Measurements from ENCODE around the gene NDUFS2.

The NDUFS2 gene

DNA sequence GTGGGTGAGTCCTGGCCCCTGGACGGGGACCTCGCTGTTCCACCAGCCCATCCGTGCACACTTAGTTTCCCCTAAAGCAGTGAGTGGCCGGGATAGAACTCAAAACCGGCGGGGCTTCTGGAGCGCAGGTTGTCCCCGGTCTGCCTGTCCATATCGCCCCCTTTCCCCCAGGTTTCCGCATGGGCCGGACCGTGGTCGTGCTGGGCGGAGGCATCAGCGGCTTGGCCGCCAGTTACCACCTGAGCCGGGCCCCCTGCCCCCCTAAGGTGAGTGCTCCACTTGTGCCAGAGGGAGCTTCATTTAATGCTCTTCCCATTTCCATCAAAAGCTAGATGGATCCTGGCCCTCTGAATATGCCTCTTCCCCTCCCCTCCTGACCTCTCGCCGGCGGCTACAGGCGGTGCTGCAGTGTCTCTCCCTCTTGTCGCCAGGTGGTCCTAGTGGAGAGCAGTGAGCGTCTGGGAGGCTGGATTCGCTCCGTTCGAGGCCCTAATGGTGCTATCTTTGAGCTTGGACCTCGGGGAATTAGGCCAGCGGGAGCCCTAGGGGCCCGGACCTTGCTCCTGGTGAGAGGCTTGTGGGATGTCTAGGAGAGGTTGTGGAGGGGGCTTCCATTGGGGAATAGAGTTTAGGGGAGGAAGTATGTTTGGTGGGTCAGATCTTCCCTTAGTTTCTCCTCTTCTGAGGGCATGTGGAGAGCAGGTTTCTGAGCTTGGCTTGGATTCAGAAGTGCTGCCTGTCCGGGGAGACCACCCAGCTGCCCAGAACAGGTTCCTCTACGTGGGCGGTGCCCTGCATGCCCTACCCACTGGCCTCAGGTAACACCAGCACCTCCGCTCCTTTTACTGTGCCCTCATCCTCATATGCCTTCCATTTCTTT lies 35.3 kb upstream of the NDUFS2 start:
- no peak for DNase-seq (ENCODE audit: extremely low read depth, insufficient read length)
- TF ChIP-seq, protein P1, sequence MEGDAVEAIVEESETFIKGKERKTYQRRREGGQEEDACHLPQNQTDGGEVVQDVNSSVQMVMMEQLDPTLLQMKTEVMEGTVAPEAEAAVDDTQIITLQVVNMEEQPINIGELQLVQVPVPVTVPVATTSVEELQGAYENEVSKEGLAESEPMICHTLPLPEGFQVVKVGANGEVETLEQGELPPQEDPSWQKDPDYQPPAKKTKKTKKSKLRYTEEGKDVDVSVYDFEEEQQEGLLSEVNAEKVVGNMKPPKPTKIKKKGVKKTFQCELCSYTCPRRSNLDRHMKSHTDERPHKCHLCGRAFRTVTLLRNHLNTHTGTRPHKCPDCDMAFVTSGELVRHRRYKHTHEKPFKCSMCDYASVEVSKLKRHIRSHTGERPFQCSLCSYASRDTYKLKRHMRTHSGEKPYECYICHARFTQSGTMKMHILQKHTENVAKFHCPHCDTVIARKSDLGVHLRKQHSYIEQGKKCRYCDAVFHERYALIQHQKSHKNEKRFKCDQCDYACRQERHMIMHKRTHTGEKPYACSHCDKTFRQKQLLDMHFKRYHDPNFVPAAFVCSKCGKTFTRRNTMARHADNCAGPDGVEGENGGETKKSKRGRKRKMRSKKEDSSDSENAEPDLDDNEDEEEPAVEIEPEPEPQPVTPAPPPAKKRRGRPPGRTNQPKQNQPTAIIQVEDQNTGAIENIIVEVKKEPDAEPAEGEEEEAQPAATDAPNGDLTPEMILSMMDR (IDR thresholded peaks at IDR 0.05; ENCODE audit: insufficient read depth, low read length, poor library complexity, severe bottlenecking) = no peak
- Histone ChIP-seq H3K36me3 (ENCODE audit: control insufficient read depth, insufficient read depth, low read length) (peaks cover 13% of the 10 kb centered on the region), H3K4me3 (replicated peaks; ENCODE audit: low read depth, low read length) (peak overlapping the region; percentile 72), H3K27me3 (replicated peaks; ENCODE audit: control insufficient read depth, insufficient read depth, low read length) (no peaks in the 10 kb centered on the region)

DNA sequence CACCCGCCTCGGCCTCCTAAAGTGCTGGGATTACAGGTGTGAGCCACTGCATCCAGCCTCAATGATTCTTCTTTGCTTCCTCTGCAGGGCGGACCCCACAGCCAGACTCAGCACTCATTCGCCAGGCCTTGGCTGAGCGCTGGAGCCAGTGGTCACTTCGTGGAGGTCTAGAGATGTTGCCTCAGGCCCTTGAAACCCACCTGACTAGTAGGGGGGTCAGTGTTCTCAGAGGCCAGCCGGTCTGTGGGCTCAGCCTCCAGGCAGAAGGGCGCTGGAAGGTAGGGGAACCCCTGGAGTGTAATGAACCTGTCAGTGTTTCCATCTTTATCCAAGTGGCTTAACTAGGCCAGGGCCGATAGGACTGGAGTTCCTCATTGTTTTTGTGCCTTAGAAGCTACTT lies 33.3 kb upstream of the NDUFS2 start:
- no peak overlapping the region for H3K4me3 ChIP-seq (replicated peaks; ENCODE audit: low read depth, low read length)
- H3K36me3 ChIP-seq (ENCODE audit: control insufficient read depth, insufficient read depth, low read length) = peaks cover 26% of the 10 kb centered on the region
- DNase-seq (ENCODE audit: extremely low read depth, insufficient read length) = no peak
- H3K27me3 ChIP-seq (replicated peaks; ENCODE audit: control insufficient read depth, insufficient read depth, low read length) = no peaks in the 10 kb centered on the region
- TF ChIP-seq, protein P1 (IDR thresholded peaks at IDR 0.05; ENCODE audit: insufficient read depth, low read length, poor library complexity, severe bottlenecking) = no peak

DNA sequence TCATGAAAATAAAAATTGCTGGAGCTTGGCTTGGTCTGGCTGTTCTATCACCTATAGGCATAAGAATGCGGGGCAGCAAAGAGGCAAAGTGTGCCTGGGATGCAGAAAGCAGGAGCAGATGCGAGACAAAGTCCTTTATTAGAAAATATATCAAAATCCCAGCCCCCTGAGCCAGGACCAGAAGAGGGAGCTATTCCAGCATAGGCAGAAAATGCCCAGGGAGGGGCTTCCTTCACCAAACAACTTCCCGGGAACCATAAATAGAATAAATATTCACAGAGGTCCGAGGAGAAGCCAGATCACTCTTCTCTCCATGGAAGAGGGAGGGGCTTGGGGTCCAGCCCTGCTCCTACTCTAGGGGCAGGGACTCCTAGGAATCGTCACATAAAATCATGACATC lies 31.0 kb upstream of the NDUFS2 start:
- no peak overlapping the region for H3K4me3 ChIP-seq (replicated peaks; ENCODE audit: low read depth, low read length)
- DNase-seq (ENCODE audit: extremely low read depth, insufficient read length) = no peak
- H3K36me3 ChIP-seq (ENCODE audit: control insufficient read depth, insufficient read depth, low read length) = peaks cover 32% of the 10 kb centered on the region
- TF ChIP-seq, protein P1 (IDR thresholded peaks at IDR 0.05; ENCODE audit: insufficient read depth, low read length, poor library complexity, severe bottlenecking) = no peak
- no peaks in the 10 kb centered on the region for H3K27me3 ChIP-seq (replicated peaks; ENCODE audit: control insufficient read depth, insufficient read depth, low read length)

DNA sequence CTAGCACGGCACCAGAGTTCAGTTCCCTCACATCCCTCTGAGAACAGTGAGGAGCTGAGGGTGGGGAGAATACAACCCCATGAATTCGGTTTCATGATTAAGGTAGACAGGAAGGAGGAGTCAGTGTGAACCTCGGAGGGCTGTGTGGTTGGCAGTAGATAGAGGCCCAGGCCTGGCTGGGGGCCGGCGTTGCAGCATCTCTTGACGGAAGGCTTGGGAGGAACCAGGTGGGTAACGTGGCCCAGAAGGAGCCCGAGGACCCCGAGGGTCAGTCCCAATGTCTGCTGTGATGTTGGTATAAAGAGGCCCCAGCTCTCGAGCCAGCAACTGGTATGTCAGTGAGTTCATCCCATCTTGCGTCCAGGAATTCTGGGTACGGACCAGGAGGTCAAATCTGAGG lies 30.5 kb upstream of the NDUFS2 start:
- H3K27me3 ChIP-seq (replicated peaks; ENCODE audit: control insufficient read depth, insufficient read depth, low read length) = no peaks in the 10 kb centered on the region
- H3K36me3 ChIP-seq (ENCODE audit: control insufficient read depth, insufficient read depth, low read length) = peaks cover 32% of the 10 kb centered on the region

DNA sequence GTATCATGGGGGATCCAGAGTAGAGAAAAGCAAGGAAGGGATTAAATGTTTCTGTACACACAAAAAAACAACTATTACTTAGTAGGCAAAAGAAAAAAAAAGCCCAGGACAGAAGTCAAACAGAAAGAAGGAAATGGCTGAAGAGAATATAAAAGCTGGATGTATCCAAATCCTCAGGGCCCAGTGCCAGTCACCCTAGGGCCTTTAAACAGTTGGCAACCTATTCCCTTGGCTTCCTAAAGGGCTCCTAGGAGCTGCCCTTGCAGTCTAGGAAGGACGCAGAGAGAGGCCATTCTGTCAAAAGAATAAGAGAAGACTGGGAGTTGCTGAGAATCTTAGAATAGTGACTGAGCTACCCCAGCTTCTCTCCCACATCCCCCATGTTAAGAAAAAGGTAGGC lies 29.8 kb upstream of the NDUFS2 start:
- TF ChIP-seq, protein P1 (IDR thresholded peaks at IDR 0.05; ENCODE audit: insufficient read depth, low read length, poor library complexity, severe bottlenecking) = no peak
- Histone ChIP-seq H3K36me3 (ENCODE audit: control insufficient read depth, insufficient read depth, low read length) (peaks cover 32% of the 10 kb centered on the region), H3K27me3 (replicated peaks; ENCODE audit: control insufficient read depth, insufficient read depth, low read length) (no peaks in the 10 kb centered on the region), H3K4me3 (replicated peaks; ENCODE audit: low read depth, low read length) (no peak overlapping the region)
- DNase-seq (ENCODE audit: extremely low read depth, insufficient read length) = no peak

More for the DNA sequence above, 30.5 kb upstream of the NDUFS2 start:
- DNase-seq (ENCODE audit: extremely low read depth, insufficient read length) = no peak
- H3K4me3 ChIP-seq (replicated peaks; ENCODE audit: low read depth, low read length) = no peak overlapping the region
- TF ChIP-seq, protein P1 (IDR thresholded peaks at IDR 0.05; ENCODE audit: insufficient read depth, low read length, poor library complexity, severe bottlenecking) = no peak

All from GM06990 (cell line).